ENCODE results near the gene ICAM2.

ICAM2 gene

GRCh38 chr17:64036198-64036922 is 15.9 kb upstream of the ICAM2 start:
- H3K27ac Mint-ChIP-seq: no peak overlapping the region
- peaks cover 3% of the 10 kb centered on the region for H3K27me3 Mint-ChIP-seq (ENCODE audit: low read depth, poor library complexity)
- no peak overlapping the region for H3K4me3 Mint-ChIP-seq
- DNase-seq: no peak
- no peaks in the 10 kb centered on the region for H3K9me3 Mint-ChIP-seq
- H3K4me1 Mint-ChIP-seq: no peaks in the 10 kb centered on the region
- TF ChIP-seq CTCF (IDR thresholded peaks at IDR 0.05): no peak
- no peaks in the 10 kb centered on the region for H3K36me3 Mint-ChIP-seq (ENCODE audit: low read depth)

- Mint-ChIP-seq H3K4me1 (no peaks in the 10 kb centered on the region), H3K9me3 (no peaks in the 10 kb centered on the region), H3K4me3 (no peak overlapping the region), H3K27ac (no peak overlapping the region), H3K36me3 (ENCODE audit: low read depth) (no peaks in the 10 kb centered on the region), H3K27me3 (ENCODE audit: low read depth, poor library complexity) (peaks cover 7% of the 10 kb centered on the region)
- TF ChIP-seq CTCF (IDR thresholded peaks at IDR 0.05): no peak
- DNase-seq: no peak
These were observed 11.6 kb upstream of the ICAM2 start for GRCh38 chr17:64032081-64032480.

GRCh38 chr17:64028874-64029464 is 8.5 kb upstream of the ICAM2 start:
- peak; percentile 60 for DNase-seq
- Mint-ChIP-seq H3K36me3 (ENCODE audit: low read depth) (no peaks in the 10 kb centered on the region), H3K9me3 (no peaks in the 10 kb centered on the region), H3K27me3 (ENCODE audit: low read depth, poor library complexity) (peaks cover 14% of the 10 kb centered on the region), H3K4me1 (peaks cover 5% of the 10 kb centered on the region), H3K4me3 (no peak overlapping the region), H3K27ac (no peak overlapping the region)
- peak; percentile 76 for TF ChIP-seq CTCF (IDR thresholded peaks at IDR 0.05)

GRCh38 chr17:64025732-64026294 is 5.4 kb upstream of the ICAM2 start:
- H3K27ac Mint-ChIP-seq: no peak overlapping the region
- no peaks in the 10 kb centered on the region for H3K36me3 Mint-ChIP-seq (ENCODE audit: low read depth)
- no peaks in the 10 kb centered on the region for H3K9me3 Mint-ChIP-seq
- peak; percentile 82 for DNase-seq
- peak overlapping the region; percentile 24 for H3K4me3 Mint-ChIP-seq
- TF ChIP-seq CTCF (IDR thresholded peaks at IDR 0.05): peak; percentile 95
- H3K4me1 Mint-ChIP-seq: peaks cover 11% of the 10 kb centered on the region
- peaks cover 24% of the 10 kb centered on the region for H3K27me3 Mint-ChIP-seq (ENCODE audit: low read depth, poor library complexity)

GRCh38 chr17:64024781-64025731 is 4.6 kb upstream of the ICAM2 start:
- no peaks in the 10 kb centered on the region for H3K9me3 Mint-ChIP-seq
- no peak overlapping the region for H3K27ac Mint-ChIP-seq
- peaks cover 19% of the 10 kb centered on the region for H3K4me1 Mint-ChIP-seq
- TF ChIP-seq CTCF (IDR thresholded peaks at IDR 0.05): no peak
- no peak for DNase-seq
- H3K4me3 Mint-ChIP-seq: no peak overlapping the region
- peaks cover 26% of the 10 kb centered on the region for H3K27me3 Mint-ChIP-seq (ENCODE audit: low read depth, poor library complexity)
- no peaks in the 10 kb centered on the region for H3K36me3 Mint-ChIP-seq (ENCODE audit: low read depth)
